GM12874 (cell line): ENCODE results near the gene DNAH8.
A peak's percentile ranks its signal among the peaks of the same experiment; 100 is the strongest.

Source experiments
- TF ChIP-seq, protein P1 (sequence below): IDR thresholded peaks from 2 replicates; pipeline ENCODE4 v1.5.1; 2011; ENCODE audit warnings: low read depth, mild to moderate bottlenecking, control low read depth, low read length, moderate library complexity; ENCODE audit not compliant: insufficient read depth

DNAH8 gene

DNA sequence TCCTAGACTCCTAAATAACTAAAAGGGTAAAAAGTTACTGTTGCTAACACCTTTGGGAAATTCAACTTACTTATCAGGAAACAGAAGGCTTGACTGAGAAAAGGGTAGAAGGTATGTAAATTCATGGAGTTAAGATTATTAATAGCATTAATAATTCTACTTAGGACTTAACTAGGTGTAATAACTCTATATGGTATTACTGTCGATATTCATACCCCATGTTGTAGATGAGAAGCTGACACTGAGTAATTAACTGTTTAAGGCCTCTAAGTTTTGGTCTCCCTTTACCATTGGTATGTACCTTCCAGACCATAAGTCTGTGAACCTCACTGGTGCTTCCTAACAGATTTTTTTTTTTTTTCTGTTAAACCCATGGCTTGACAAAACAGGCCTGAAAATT, 27.6 kb upstream of the DNAH8 start:
- TF ChIP-seq, protein P1, sequence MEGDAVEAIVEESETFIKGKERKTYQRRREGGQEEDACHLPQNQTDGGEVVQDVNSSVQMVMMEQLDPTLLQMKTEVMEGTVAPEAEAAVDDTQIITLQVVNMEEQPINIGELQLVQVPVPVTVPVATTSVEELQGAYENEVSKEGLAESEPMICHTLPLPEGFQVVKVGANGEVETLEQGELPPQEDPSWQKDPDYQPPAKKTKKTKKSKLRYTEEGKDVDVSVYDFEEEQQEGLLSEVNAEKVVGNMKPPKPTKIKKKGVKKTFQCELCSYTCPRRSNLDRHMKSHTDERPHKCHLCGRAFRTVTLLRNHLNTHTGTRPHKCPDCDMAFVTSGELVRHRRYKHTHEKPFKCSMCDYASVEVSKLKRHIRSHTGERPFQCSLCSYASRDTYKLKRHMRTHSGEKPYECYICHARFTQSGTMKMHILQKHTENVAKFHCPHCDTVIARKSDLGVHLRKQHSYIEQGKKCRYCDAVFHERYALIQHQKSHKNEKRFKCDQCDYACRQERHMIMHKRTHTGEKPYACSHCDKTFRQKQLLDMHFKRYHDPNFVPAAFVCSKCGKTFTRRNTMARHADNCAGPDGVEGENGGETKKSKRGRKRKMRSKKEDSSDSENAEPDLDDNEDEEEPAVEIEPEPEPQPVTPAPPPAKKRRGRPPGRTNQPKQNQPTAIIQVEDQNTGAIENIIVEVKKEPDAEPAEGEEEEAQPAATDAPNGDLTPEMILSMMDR, result no peak

DNA sequence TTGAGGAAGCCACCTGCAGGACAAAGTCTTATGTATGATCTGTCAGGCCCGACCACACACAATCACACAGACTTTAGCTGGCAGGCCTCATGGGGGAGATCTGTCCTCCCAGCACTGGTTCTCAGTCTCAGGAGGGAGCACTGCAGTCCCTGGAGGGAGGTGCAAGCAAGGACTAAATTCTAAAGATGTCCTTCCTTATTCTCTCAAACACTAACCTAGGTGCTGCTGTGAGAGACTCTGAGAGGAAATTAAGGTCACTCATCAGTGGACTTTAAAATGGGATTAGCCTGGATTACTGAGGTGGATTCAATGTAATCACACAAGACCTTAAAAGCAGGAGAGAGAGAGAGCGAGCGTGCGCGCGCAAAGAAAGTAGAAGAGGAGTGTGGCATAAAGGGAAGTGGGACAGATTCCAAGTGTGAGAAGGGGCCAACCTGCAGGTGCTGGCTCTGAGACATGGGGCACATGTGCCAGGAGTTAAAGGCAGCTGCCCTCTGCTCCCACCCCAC, 26.5 kb upstream of the DNAH8 start:
- TF ChIP-seq, protein P1, result 0 out of 2 replicates have a peak, but pooled peaks have one; percentile 3

DNA sequence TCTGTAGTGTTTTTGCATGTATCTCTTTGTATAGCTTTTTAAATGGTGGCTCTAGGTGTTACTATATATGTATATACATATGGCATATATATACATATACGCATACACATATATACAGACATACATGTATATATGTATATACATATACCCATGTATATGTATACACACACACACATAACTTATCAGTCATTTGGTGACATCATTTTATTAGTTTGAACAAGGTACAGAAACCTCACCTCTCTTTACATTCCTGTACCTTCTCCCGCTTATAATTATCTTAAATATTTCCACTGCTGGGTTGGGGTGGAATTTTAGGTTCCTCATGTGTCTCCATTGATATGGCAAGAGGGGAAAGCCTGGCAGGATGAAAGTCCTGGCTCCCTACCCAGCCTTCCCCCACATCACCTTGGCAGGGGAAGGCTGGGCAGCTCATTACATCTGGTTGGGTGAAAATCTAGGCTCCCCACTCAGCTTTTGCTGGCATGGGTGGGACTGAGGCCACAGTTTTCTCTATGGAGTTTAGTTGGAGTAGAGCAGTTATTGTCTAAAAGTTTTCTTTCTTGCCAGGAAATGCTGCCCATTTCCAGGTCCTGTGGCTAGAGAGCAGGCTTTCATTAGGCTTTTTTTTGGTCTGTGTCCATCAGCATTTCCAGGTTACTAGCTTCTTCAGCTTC, 19.7 kb upstream of the DNAH8 start:
- TF ChIP-seq, protein P1, result no peak

DNA sequence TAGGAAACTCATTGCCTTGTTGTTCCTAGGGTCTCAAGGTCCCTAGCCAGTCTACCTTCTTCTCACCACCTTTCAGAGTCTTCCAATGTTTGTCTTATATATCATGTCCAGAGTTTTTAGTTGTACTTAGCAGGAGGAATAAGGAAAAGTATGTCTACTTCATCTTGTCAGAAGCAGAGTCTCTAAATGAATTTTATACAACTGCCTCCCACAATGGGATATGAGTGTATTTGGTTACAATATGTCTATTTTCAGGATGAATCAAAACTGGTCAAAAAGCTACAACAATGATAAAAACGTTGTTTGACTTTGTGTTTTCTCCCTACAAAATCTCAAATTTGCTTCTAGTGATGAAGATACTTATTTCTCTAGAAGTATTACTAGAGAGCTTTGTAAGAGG, 19.2 kb upstream of the DNAH8 start:
- TF ChIP-seq, protein P1, result no peak

DNA sequence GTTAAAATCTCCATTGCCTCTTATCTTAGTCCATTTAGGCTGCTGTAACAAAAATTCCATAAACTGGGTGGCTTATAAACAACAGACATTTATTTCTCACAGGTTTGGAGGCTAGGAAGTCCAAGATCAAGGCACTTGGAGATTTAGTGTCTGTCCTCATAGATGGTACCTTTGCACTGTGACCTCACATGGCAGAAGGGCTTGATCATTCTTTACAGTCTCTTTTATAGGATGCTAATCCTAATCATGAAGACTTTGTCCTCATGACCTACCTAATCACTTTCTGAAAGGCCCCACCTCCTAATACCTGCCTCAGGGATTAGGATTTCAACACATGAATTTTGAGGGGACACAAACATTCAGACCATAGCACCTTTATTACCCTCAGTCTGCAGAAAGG, 18.8 kb upstream of the DNAH8 start:
- TF ChIP-seq, protein P1, result no peak

DNA sequence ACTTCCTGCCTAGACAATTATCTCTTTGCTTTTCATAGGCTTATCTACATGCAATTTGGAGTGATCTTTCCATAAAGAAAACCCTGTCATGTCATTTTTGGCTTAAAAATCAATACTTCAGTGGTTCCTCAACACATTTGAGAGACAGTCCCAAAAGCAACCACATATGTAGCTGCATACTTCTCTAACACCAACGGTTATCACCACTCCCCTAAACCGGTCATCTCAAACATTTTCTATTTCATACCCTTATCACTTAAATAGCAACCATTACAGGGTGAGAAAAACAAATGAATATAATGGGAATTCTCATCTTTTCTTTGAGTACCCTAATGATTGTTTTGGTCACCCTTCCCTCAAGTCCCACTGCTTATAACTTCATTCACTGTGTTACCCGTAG, 17.3 kb upstream of the DNAH8 start:
- TF ChIP-seq, protein P1, result no peak

- TF ChIP-seq, protein P1, result no peak
Observed at GRCh38 chr6:38701551-38701950, 13.6 kb upstream of the DNAH8 start.
